ENCODE results near the gene ERN1.

Gene ERN1

DNA sequence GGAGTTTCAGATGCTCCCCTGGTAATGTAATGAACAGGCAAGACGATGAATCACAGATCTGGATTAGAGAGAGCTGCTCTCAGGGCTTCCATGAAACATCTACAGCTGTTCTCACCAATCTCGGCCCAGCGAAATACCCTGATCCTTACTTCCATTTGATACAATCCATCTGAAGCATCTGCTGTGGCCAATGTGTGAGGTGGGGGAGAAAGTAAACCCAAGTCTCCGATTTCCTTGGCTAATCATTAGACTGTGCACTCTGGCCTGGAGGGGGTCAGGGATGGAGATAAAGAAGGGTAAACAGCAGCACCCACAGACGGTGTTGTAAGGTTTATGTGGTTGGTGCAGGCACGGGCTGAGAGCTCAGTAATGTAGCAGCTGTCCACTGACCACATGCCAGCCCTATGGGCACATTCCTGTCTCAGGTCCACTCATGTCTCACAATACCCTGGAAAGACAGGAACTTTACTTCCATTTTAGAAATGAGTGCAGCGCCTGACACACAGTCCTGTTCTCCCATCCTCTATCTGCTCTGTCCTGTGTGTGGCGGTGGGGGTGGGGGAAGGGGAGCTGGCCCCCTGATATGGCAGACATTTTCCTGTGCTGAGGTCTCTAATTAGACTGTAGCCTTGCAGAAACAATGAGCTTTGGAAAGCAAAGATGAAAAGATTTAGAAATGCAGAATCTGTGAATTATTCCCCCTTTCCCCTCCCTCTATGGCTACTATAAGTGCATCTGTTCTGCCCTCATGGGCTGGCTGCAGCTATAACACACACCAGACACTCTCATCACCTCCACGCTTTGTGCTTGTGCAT is 48.3 kb upstream of the ERN1 start:
- ChIA-PET CTCF (interaction anchor here (0.6 to 0.9 kb wide), 3 partner anchors 10 to 16 kb away, joined by 3 to 4 read pairs (median 3); no protein-coding TSS in a partner anchor), POLR2A (interaction anchor here (0.5 kb wide), 1 partner anchor 8 kb away, joined by 3 read pairs; no protein-coding TSS in a partner anchor)
- H3K4me1 ChIP-seq (ENCODE audit: control insufficient read depth, insufficient read depth, low read length), result no peaks in the 10 kb centered on the region
- H3K9me3 ChIP-seq (ENCODE audit: control insufficient read depth, insufficient read depth, low read depth, low read length), result no peaks in the 10 kb centered on the region
- no peak overlapping the region for H3K27ac ChIP-seq (ENCODE audit: extremely low read depth, low read depth, low read length)
- TF ChIP-seq ZNF174 (tag by site-specific recombination; IDR thresholded peaks at IDR 0.05), result no peak
- TF ChIP-seq FEZF1 (tag by site-specific recombination; IDR thresholded peaks at IDR 0.05), result no peak
- no peak for TF ChIP-seq ZNF155 (tag by site-specific recombination; IDR thresholded peaks at IDR 0.05)
- no peak for TF ChIP-seq ZNF785 (tag by site-specific recombination; IDR thresholded peaks at IDR 0.05)
- no peak for TF ChIP-seq ZNF10 (tag by site-specific recombination; IDR thresholded peaks at IDR 0.05)
- no peak for TF ChIP-seq ZNF354C (tag by site-specific recombination; IDR thresholded peaks at IDR 0.05; ENCODE audit: borderline replicate concordance, low read depth)
- TF ChIP-seq REPIN1 (tag by site-specific recombination; IDR thresholded peaks at IDR 0.05; ENCODE audit: low read depth), result no peak
- TF ChIP-seq ZNF157 (tag by site-specific recombination; IDR thresholded peaks at IDR 0.05), result no peak
- TF ChIP-seq ZNF510 (tag by site-specific recombination; IDR thresholded peaks at IDR 0.05; ENCODE audit: insufficient replicate concordance), result no peak
- no peak for TF ChIP-seq ZNF514 (tag by site-specific recombination; IDR thresholded peaks at IDR 0.05)
- H3K4me3 ChIP-seq (ENCODE audit: low read depth, low read length), result no peak overlapping the region
- H3K36me3 ChIP-seq (ENCODE audit: control insufficient read depth in 2 of 2, insufficient read depth in 1 of 2, low read length in 2 of 2), result peaks cover 0 to 36% of the 10 kb centered on the region in 2 experiments; a peak in 1 of 3 replicates

DNA sequence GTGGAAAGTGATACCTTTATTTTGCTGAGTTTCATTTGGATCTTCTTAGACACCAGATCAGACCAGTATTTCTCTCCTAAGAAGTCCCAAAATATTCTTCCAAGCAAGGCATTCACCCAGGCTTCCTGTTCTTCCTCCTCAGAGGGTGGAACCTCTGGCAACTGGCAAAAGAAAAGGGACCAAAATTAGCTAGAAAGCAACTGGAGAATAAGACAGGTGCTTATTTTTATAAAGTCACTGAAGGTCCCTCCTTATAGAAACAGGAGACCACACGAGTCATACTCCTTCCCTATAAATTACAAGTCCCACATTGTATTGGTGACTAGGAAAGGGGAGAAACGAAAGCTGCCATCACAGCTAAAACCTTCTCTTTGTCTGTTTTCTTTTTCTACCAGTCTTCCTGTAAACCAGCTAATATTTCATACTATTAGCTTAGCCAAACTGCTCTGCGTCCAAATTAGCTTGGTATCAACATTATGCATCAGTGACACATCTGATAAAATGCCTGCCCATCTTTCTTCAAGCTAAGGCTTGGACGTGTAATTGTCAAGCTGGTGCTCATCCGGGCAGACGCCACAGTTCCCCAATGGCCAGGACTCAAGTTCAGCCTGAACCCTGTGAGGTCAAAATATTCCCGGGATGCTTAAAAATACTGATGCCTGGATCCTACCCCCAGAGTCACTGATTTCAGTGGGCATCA is 47.5 kb upstream of the ERN1 start:
- POLR2A ChIA-PET, result no interaction called here
- H3K4me3 ChIP-seq (ENCODE audit: low read depth, low read length), result no peak overlapping the region
- H3K36me3 ChIP-seq (ENCODE audit: control insufficient read depth in 2 of 2, insufficient read depth in 1 of 2, low read length in 2 of 2), result peaks cover 0 to 36% of the 10 kb centered on the region in 2 experiments; a peak in 1 of 3 replicates
- CTCF ChIA-PET, result interaction anchor here (0.9 kb wide), 1 partner anchor 9 kb away, joined by 3 read pairs; no protein-coding TSS in a partner anchor
- H3K9me3 ChIP-seq (ENCODE audit: control insufficient read depth, insufficient read depth, low read depth, low read length), result no peaks in the 10 kb centered on the region
- no peak overlapping the region for H3K27ac ChIP-seq (ENCODE audit: extremely low read depth, low read depth, low read length)
- TF ChIP-seq BCL11A (tag by site-specific recombination; IDR thresholded peaks at IDR 0.05; ENCODE audit: low read depth) (no peak), ZNF146 (tag by site-specific recombination; IDR thresholded peaks at IDR 0.05) (no peak), ZFHX2 (tag by site-specific recombination; conservative IDR thresholded peaks at IDR 0.05) (no peak), ZNF514 (tag by site-specific recombination; IDR thresholded peaks at IDR 0.05) (no peak), YY2 (tag by site-specific recombination; IDR thresholded peaks at IDR 0.05) (no peak), ZNF175 (tag by site-specific recombination; IDR thresholded peaks at IDR 0.05) (no peak)
- no peaks in the 10 kb centered on the region for H3K4me1 ChIP-seq (ENCODE audit: control insufficient read depth, insufficient read depth, low read length)

DNA sequence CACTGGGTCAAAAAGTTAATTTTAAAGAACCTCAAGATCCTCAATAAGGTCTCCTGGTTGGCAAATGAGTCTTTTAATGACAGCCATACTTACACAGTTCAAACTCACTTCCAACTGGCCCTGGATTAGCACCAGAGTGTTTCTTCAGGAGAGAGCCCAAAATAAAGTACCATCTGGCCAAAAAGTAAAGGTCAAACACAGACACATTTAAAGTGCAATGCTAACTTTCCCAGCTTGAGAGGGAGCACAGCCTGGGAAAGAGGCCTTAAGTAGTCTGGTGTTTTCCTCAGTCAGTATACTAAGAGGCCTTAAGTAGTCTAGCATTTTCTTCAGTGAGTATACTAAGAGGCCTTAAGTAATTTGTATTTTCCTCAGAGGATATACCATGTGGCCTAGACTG is 46.6 kb upstream of the ERN1 start:
- ChIA-PET CTCF (interaction anchor here (0.6 kb wide), 1 partner anchor 43 kb away, joined by 3 read pairs; no protein-coding TSS in a partner anchor), POLR2A (no interaction called here)
- Histone ChIP-seq H3K9me3 (ENCODE audit: control insufficient read depth, insufficient read depth, low read depth, low read length) (no peaks in the 10 kb centered on the region), H3K4me3 (ENCODE audit: low read depth, low read length) (no peak overlapping the region), H3K4me1 (ENCODE audit: control insufficient read depth, insufficient read depth, low read length) (no peaks in the 10 kb centered on the region), H3K27ac (ENCODE audit: extremely low read depth, low read depth, low read length) (no peak overlapping the region), H3K36me3 (ENCODE audit: control insufficient read depth in 2 of 2, insufficient read depth in 1 of 2, low read length in 2 of 2) (peaks cover 0 to 37% of the 10 kb centered on the region in 2 experiments; a peak in 2 of 3 replicates)
- TF ChIP-seq ZNF202 (tag by site-specific recombination; IDR thresholded peaks at IDR 0.05; ENCODE audit: borderline replicate concordance), result no peak
- TF ChIP-seq, protein P1, sequence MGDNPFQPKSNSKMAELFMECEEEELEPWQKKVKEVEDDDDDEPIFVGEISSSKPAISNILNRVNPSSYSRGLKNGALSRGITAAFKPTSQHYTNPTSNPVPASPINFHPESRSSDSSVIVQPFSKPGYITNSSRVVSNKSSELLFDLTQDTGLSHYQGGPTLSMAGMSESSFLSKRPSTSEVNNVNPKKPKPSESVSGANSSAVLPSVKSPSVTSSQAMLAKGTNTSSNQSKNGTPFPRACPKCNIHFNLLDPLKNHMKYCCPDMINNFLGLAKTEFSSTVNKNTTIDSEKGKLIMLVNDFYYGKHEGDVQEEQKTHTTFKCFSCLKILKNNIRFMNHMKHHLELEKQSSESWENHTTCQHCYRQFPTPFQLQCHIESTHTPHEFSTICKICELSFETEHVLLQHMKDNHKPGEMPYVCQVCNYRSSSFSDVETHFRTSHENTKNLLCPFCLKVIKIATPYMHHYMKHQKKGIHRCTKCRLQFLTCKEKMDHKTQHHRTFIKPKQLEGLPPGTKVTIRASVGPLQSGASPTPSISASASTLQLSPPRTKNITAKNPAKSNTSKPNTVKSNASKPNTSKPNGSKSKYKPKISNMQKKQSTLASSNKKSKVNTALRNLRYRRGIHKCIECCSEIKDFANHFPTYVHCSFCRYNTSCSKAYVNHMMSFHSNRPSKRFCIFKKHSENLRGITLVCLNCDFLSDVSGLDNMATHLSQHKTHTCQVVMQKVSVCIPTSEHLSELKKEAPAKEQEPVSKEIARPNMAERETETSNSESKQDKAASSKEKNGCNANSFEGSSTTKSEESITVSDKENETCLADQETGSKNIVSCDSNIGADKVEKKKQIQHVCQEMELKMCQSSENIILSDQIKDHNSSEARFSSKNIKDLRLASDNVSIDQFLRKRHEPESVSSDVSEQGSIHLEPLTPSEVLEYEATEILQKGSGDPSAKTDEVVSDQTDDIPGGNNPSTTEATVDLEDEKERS (tag by site-specific recombination; IDR thresholded peaks at IDR 0.05), result no peak
- no peak for TF ChIP-seq ZNF530 (tag by site-specific recombination; IDR thresholded peaks at IDR 0.05; ENCODE audit: low read depth)
- no peak for TF ChIP-seq ZNF133 (tag by site-specific recombination; IDR thresholded peaks at IDR 0.05)
- TF ChIP-seq ZNF48 (tag by site-specific recombination; IDR thresholded peaks at IDR 0.05), result no peak
- no peak for TF ChIP-seq ZFHX2 (tag by site-specific recombination; conservative IDR thresholded peaks at IDR 0.05)

Measured in HEK293 (cell line).